HG02588 (cell line): ENCODE data around the gene FAM131A.

Experiments
- ATAC-seq: cut with Tn5 transposase; IDR thresholded peaks from one replicate; pipeline ENCODE4 v1.9.1; 2021; ENCODE audit warnings: mild to moderate bottlenecking, moderate library complexity; ENCODE audit not compliant: unreplicated experiment

FAM131A gene

GRCh38 chr3:184354754-184355153 lies 17.4 kb downstream of the FAM131A start:
- ATAC-seq, result no peak

GRCh38 chr3:184355261-184356040 lies 18.1 kb downstream of the FAM131A start:
- ATAC-seq, result no peak

GRCh38 chr3:184357248-184358123 lies 20.1 kb downstream of the FAM131A start:
- ATAC-seq, result no peak

- ATAC-seq, result no peak
These were observed 20.8 kb downstream of the FAM131A start for GRCh38 chr3:184358124-184358767.

GRCh38 chr3:184358921-184359350 lies 21.5 kb downstream of the FAM131A start:
- ATAC-seq, result no peak

DNA sequence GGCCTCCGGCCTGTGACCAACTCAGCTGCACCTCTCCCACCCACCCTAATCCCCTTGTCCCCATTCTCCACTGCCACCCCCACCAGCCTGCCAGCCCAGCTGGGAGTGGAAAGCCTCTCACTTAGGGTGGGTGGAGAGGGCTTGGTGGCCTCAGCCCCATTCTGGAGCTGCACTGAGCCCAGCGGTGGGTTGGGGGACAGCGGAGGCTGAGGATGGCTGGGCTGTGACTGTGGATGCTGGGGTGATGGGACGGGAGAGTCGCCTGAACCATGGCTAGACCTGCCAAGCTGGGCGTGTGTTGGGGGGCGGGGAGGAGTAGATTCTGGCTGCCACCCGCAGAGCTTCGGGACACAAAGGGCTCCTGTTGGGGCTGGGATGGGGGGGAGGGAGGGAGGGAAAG lies 22.2 kb downstream of the FAM131A start:
- no peak for ATAC-seq

GRCh38 chr3:184360070-184360928 lies 22.9 kb downstream of the FAM131A start:
- ATAC-seq, result no peak

DNA sequence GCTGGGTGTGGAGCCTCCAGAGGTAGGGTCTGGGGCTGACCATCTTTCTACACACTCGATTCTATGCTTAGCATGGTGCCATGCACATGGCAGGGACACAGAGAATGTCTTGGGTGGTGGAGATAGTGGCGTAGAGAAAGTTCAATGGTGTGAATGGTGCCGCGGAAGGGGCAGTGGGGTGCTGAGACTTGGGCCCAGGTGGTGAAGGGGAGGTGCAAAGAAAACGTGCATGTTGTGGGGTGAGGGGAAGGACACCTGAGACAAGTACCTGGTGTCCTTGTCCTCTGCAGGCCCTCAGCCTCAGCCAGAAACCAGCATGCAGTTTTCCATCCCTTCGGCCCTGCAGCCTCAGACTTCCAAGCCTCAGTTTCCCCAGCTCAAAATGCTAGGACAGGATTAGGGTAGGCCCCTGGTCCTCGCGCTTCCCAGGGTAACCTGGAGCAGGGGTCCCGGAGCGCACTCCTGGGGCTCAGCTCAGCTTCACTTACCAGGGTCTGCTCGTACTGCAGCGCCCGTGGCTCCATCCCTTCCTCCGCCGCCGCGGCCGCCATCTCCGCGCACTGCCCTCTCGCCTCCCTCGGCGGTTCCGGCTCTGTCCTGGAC lies 23.6 kb downstream of the FAM131A start:
- no peak for ATAC-seq

DNA sequence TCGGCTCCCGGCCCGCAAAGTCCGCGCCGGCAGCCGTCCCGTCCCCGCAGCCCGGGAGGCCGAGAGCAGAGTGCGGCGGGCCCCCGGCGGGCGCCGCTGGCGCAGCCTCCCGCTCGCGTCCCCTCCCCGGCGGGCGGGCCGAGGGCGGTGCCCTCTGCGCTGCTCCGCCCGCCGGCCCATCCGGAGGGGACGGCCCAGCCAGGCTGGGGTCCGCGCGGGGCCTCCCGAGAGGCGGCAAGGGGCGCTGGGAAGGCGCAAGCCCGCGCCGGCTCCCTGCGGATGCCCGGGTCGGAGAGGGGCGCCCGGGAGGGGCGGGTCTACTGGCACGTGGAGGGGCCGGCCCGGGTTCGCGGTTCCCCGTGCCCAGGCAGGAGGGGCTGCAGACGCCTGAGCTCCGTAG lies 24.1 kb downstream of the FAM131A start, which contains the start of the genes CLCN2 and POLR2H:
TSS of gene CLCN2 (minus strand) at position 74 of the 400 bp plus-strand sequence. CDS start 126 bp downstream, outside the sequence.
TSS of gene POLR2H (plus strand) at position 179 of the 400 bp plus-strand sequence. CDS start 1,783 bp downstream, outside the sequence.
- ATAC-seq, result peak; percentile 46

GRCh38 chr3:184361932-184362667 lies 24.7 kb downstream of the FAM131A start:
- peak; percentile 3 for ATAC-seq

DNA sequence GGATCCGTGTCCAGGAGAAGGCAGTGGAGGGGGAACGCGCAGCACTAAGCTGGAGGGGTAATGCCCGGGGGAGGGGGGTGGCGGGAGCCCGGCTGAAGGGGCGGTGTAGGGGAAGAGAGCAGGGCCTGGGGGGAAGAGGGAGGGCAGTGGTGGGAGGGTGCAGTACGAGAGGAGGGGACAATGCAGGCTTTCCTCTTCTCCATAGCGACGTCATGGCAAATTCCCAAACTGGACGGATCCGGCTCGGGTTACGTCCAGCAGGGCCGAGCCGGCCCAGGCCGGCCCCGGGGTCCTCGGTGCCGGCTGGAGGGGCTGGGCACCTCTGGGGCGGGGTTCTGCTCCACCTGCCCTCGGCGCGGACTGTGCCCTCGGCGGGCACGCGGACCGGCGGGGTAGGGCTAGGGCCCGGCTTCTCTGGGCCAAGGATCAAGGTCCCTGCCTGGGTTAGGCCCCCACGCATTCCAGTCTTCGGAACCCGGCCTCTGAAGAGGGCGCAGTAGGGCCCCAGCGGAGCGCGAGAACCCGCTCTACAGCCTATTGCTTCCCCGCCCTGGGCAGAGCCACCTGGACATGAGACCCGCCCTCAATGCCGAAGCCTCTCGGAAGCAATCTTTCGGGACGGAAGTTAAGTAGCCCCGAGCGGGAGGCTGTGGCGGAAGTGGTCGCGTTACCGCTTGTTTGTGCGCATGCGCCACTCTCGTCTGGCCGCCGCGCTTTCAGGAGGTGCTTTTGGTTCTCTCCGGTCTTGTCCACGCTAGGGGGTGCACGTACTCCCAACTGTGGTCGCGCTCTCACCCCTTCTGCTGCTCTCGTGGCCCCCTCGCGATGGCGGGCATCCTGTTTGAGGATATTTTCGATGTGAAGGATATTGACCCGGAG lies 25.5 kb downstream of the FAM131A start:
- peak; percentile 81 for ATAC-seq

GRCh38 chr3:184366619-184367289 lies 29.4 kb downstream of the FAM131A start:
- no peak for ATAC-seq

DNA sequence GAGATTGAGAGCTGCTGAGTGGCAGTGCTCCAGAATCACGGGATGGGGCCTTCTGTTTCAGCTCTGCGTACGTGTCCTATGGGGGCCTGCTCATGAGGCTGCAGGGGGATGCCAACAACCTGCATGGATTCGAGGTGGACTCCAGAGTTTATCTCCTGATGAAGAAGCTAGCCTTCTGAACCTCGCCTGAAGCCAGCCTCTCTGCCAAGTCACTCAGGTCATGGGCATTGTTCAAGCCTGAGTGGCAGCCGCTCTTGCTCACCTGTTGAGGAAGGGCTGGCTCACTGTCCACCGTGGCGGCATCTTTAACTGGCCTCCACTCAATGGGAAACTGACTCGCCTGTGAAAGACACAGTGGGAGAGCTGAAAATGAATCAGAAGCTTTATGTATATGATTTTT lies 30.7 kb downstream of the FAM131A start:
- no peak for ATAC-seq

GRCh38 chr3:184368586-184369183 lies 31.3 kb downstream of the FAM131A start:
- ATAC-seq, result no peak

DNA sequence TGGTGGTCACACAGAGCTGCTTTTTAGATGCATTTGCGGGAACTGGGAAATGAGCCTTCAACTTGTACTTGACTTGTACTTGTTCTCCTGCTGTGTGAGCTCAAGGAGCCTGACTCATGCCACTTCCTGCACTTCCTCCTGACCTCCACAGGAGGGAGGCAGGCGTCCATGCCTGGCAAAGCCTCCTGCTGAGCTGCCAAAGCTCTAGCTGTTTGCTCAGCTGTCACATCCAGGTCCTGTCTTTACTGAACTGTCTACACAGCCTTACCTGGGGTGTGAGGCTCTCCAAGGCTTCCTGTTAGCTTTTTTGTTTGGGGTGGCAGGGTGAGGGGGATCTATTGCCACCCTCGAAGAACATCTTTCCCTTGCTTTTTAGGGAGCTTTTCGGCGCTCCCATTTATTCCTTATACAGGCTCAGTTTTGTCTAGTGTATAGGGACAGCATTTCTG lies 34.2 kb downstream of the FAM131A start:
- ATAC-seq, result no peak

- no peak for ATAC-seq
These were observed 35.0 kb downstream of the FAM131A start for GRCh38 chr3:184372296-184372821.

DNA sequence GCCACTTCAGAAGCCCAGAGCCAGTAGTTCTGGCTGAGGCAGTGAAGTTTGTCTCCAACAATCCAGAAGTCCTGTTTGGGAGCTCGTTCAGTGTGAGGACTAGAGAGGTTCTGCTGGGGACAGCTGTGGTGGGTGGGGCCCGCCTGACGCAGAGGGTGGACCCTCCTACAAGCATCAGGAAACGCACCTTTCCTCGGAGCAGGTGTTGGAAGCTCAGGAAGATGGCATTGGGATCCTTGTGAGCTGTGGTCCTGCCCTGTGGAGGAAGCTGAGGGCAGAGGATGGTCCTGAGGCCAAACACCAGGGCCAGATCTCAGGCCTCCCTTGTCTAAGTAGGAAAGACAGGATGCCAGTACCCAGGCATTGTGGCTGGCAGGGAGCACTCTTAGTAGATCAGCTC lies 35.5 kb downstream of the FAM131A start:
- no peak for ATAC-seq
